ENCODE data around the gene OR10C1. TPM values are rescaled to one million over a fixed set of nuclear protein-coding genes. Genes with fewer than 3 reads are reported as not detected.

Gene OR10C1
- total RNA-seq, 2 experiments from 2014 or later: not detected

DNA sequence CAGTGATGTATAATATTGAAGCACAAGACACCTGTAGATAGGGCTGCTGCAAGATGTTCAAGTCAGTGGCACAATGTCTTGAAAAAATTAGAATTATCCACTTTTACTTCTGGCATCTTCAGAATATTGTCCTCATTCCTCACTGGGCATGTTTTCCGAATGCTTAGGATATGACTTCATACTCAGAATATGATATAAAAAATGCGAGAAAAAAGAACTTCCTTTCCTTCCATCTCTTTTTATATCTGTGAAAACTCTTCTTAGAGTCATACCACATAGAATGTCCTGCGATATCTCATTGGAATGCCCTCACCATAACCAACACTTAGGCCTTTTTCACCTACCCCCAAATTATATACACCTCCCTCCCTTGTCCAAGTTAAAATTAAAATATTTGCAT, 44.1 kb downstream of the OR10C1 start:
- no peak overlapping the region for H3K4me3 Mint-ChIP-seq
- no peaks in the 10 kb centered on the region for H3K4me1 Mint-ChIP-seq (ENCODE audit: low read depth)
- H3K27ac Mint-ChIP-seq: no peak overlapping the region
- H3K9me3 Mint-ChIP-seq (ENCODE audit: insufficient read depth): no peaks in the 10 kb centered on the region
- DNase-seq (no peak), ATAC-seq (no peak)
- CTCF ChIA-PET: no interaction called here
- no peaks in the 10 kb centered on the region for H3K36me3 Mint-ChIP-seq (ENCODE audit: low read depth)
- POLR2A ChIA-PET: no interaction called here
- peaks cover 17% of the 10 kb centered on the region for H3K27me3 Mint-ChIP-seq (ENCODE audit: low read depth)

- no peak overlapping the region for H3K4me3 Mint-ChIP-seq
- no peaks in the 10 kb centered on the region for H3K9me3 Mint-ChIP-seq (ENCODE audit: insufficient read depth)
- POLR2A ChIA-PET: no interaction called here
- H3K36me3 Mint-ChIP-seq (ENCODE audit: low read depth): no peaks in the 10 kb centered on the region
- H3K27ac Mint-ChIP-seq: no peak overlapping the region
- no peaks in the 10 kb centered on the region for H3K4me1 Mint-ChIP-seq (ENCODE audit: low read depth)
- peaks cover 17% of the 10 kb centered on the region for H3K27me3 Mint-ChIP-seq (ENCODE audit: low read depth)
- no peak for DNase-seq
- no peak for ATAC-seq
- CTCF ChIA-PET: no interaction called here
These were observed 44.6 kb downstream of the OR10C1 start for GRCh38 chr6:29483735-29484134.

DNA sequence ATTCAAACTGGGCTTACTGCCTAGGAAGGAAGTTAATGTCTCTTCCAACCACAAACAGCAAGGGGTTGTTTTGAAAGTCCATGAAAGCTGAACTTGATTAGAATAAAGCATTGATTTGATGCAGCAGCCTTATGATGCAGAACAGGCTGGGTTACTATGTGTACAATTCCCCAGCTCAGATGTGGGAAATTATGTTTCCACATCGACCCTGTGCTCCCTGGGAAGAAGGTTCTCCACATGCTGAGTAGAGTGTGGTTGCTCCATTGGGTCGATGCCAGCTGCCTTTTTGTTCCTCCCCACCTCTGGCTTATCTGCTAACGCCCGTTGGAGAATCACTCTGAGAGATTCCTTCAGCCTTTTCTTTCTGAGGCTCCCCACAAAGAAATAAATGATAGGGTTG, 47.5 kb downstream of the OR10C1 start:
- no peak overlapping the region for H3K4me3 Mint-ChIP-seq
- ChIA-PET POLR2A (no interaction called here), CTCF (no interaction called here)
- H3K36me3 Mint-ChIP-seq (ENCODE audit: low read depth): no peaks in the 10 kb centered on the region
- H3K9me3 Mint-ChIP-seq (ENCODE audit: insufficient read depth): no peaks in the 10 kb centered on the region
- no peak for ATAC-seq
- H3K4me1 Mint-ChIP-seq (ENCODE audit: low read depth): no peaks in the 10 kb centered on the region
- no peak for DNase-seq
- no peak overlapping the region for H3K27ac Mint-ChIP-seq
- peaks cover 20% of the 10 kb centered on the region for H3K27me3 Mint-ChIP-seq (ENCODE audit: low read depth)

- H3K4me1 Mint-ChIP-seq (ENCODE audit: low read depth): no peaks in the 10 kb centered on the region
- no peaks in the 10 kb centered on the region for H3K36me3 Mint-ChIP-seq (ENCODE audit: low read depth)
These were observed 48.0 kb downstream of the OR10C1 start for GRCh38 chr6:29487131-29487530.

GRCh38 chr6:29487660-29488059, 48.6 kb downstream of the OR10C1 start, which contains the start of gene MAS1L:
MAS1L (minus strand) TSS chr6:29487956; CDS start chr6:29487902, 54 bp downstream.
- ChIA-PET CTCF (no interaction called here), POLR2A (no interaction called here)
- Mint-ChIP-seq H3K4me3 (no peak within 1 kb of the TSS), H3K9me3 (ENCODE audit: insufficient read depth) (no peaks in the 10 kb centered on the region), H3K36me3 (ENCODE audit: low read depth) (no peaks in the 10 kb centered on the region), H3K27me3 (ENCODE audit: low read depth) (peaks cover 16% of the 10 kb centered on the region), H3K27ac (no peak within 1 kb of the TSS), H3K4me1 (ENCODE audit: low read depth) (no peaks in the 10 kb centered on the region)
- ATAC-seq (no peak), DNase-seq (no peak)

More at GRCh38 chr6:29487131-29487530, 48.0 kb downstream of the OR10C1 start:
- Mint-ChIP-seq H3K27me3 (ENCODE audit: low read depth) (peaks cover 20% of the 10 kb centered on the region), H3K27ac (no peak overlapping the region), H3K9me3 (ENCODE audit: insufficient read depth) (no peaks in the 10 kb centered on the region), H3K4me3 (no peak overlapping the region)
- no peak for DNase-seq
- POLR2A ChIA-PET: no interaction called here
- CTCF ChIA-PET: no interaction called here
- no peak for ATAC-seq

DNA sequence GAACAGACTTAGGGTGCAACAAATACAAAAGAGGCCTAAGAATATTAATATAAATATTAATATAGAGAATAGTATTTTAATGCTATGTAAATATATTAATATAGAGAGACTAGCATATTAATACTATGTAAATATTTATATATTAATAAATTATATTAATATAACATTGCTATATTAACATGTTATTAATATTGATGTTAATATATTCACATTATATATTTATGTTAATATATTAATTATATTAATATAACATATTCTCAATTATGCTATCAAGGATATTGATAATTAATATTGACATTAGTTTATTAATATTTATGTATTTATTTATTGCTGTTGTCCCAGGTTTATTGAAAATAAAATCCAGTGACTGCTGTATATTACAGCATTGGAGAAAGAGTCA, 49.8 kb downstream of the OR10C1 start:
- Mint-ChIP-seq H3K4me1 (ENCODE audit: low read depth) (no peaks in the 10 kb centered on the region), H3K4me3 (no peak overlapping the region), H3K27ac (no peak overlapping the region), H3K27me3 (ENCODE audit: low read depth) (peaks cover 15% of the 10 kb centered on the region), H3K36me3 (ENCODE audit: low read depth) (no peaks in the 10 kb centered on the region), H3K9me3 (ENCODE audit: insufficient read depth) (no peaks in the 10 kb centered on the region)
- POLR2A ChIA-PET: no interaction called here
- no peak for DNase-seq
- CTCF ChIA-PET: no interaction called here
- ATAC-seq: no peak

DNA sequence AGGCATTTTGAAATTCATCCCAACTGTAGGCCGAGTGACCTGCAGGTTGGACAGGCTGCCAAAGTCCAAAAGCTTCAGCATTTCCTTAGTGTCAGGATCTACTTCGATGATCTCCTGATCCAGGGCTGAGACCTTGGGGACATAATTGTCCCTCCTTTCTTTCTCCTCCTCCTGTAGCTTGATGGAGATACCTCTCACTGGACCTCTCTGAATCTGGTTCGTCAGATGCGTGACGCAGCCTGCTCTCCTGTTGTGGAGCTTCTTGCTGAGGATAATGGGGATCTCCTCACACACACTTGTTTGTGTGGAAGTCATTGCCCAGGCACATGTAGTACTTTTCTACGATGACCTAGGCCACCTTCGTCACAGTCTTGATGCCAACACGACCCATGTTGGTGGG, 50.2 kb downstream of the OR10C1 start:
- Mint-ChIP-seq H3K4me1 (ENCODE audit: low read depth) (no peaks in the 10 kb centered on the region), H3K9me3 (ENCODE audit: insufficient read depth) (no peaks in the 10 kb centered on the region), H3K27ac (no peak overlapping the region), H3K36me3 (ENCODE audit: low read depth) (no peaks in the 10 kb centered on the region), H3K27me3 (ENCODE audit: low read depth) (peaks cover 14% of the 10 kb centered on the region), H3K4me3 (no peak overlapping the region)
- DNase-seq (no peak), ATAC-seq (no peak)
- POLR2A ChIA-PET: no interaction called here
- CTCF ChIA-PET: no interaction called here

DNA sequence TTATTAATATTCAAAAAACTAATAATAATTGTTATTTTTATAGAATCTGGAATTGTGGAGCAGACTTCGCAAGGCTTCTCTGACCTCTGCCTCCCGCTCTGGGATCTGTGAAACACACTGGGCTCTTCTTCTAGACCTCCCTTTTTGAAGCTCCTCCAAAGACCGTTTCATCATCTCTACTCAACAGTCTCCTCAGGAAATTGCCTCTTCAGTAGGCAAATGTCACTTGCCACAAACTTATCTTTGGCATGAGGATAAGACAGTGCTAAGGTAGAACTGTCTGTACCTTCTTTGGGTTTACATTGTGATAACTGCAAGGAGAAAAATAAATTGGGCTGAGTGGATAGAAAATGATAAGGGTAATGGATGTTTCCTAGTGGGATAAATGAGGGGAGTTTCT, 50.9 kb downstream of the OR10C1 start:
- peak; percentile 6 for DNase-seq
- H3K27ac Mint-ChIP-seq: no peak overlapping the region
- ATAC-seq: no peak
- ChIA-PET POLR2A (no interaction called here), CTCF (no interaction called here)
- no peaks in the 10 kb centered on the region for H3K4me1 Mint-ChIP-seq (ENCODE audit: low read depth)
- H3K9me3 Mint-ChIP-seq (ENCODE audit: insufficient read depth): no peaks in the 10 kb centered on the region
- peaks cover 18% of the 10 kb centered on the region for H3K27me3 Mint-ChIP-seq (ENCODE audit: low read depth)
- H3K4me3 Mint-ChIP-seq: no peak overlapping the region
- no peaks in the 10 kb centered on the region for H3K36me3 Mint-ChIP-seq (ENCODE audit: low read depth)

GRCh38 chr6:29490552-29490951, 51.4 kb downstream of the OR10C1 start:
- Mint-ChIP-seq H3K4me1 (ENCODE audit: low read depth) (no peaks in the 10 kb centered on the region), H3K4me3 (no peak overlapping the region), H3K27ac (no peak overlapping the region), H3K9me3 (ENCODE audit: insufficient read depth) (no peaks in the 10 kb centered on the region), H3K27me3 (ENCODE audit: low read depth) (peaks cover 21% of the 10 kb centered on the region), H3K36me3 (ENCODE audit: low read depth) (no peaks in the 10 kb centered on the region)
- ChIA-PET CTCF (interaction anchor here (1.1 kb wide), 1 partner anchor 22 kb away, joined by 3 read pairs; no protein-coding TSS in a partner anchor), POLR2A (no interaction called here)
- DNase-seq (peak; percentile 8), ATAC-seq (no peak)

Other genes starting within 250 kb of the OR10C1 start
- gene OR14J1, start 137.6 kb upstream of the OR10C1 start, total RNA-seq: not detected
- gene OR5V1, start 70.4 kb upstream of the OR10C1 start, total RNA-seq: not detected
- gene OR12D3, start 64.0 kb upstream of the OR10C1 start, total RNA-seq: not detected
- gene OR12D2, start 43.7 kb upstream of the OR10C1 start, total RNA-seq: not detected
- gene OR12D1, start 24.4 kb upstream of the OR10C1 start, total RNA-seq: not detected
- not detected for gene OR11A1, start 17.8 kb downstream of the OR10C1 start, total RNA-seq
- gene OR2H1, start 17.8 kb downstream of the OR10C1 start, total RNA-seq: not detected
- not detected for gene MAS1L, start 48.6 kb downstream of the OR10C1 start, total RNA-seq
- not detected for gene UBD, start 120.4 kb downstream of the OR10C1 start, total RNA-seq
- not detected for gene OR2H2, start 145.8 kb downstream of the OR10C1 start, total RNA-seq
- 1 to 10 TPM; 3.2 to 3.7 TPM for gene GABBR1, start 193.9 kb downstream of the OR10C1 start, total RNA-seq
- gene MOG, start 217.8 kb downstream of the OR10C1 start, total RNA-seq: not detected
- not detected for gene ZFP57, start 241.8 kb downstream of the OR10C1 start, total RNA-seq